Stimulated activated CD8-positive, alpha-beta memory T cell treated with anti-CD3 and anti-CD28 coated beads, Interleukin-12 subunit alpha, Interleukin-12 subunit beta, amount 100 ng/mL, for 24 hours (primary cell): ENCODE results near the gene ANKRD40CL.
"Not testable (repeated sequence)": the region's sequence is repeated elsewhere in the genome, so short reads cannot be mapped to it uniquely, and the experiment has no call there.

Experiments
- DNase-seq: peaks from one replicate; pipeline ENCODE4 v3.0.0-alpha.2; 2020; ENCODE audit errors: extremely low read depth

The ANKRD40CL gene

GRCh38 chr17:50767446-50767845, at the start of gene ANKRD40CL:
ANKRD40CL (minus strand) TSS chr17:50767518; CDS start chr17:50766913, 605 bp downstream.
- DNase-seq, result no peak

- no peak for DNase-seq
These were observed 49.0 kb upstream of the ANKRD40CL start for GRCh38 chr17:50816271-50816670.

GRCh38 chr17:50815400-50815799, 48.1 kb upstream of the ANKRD40CL start:
- no peak for DNase-seq

- DNase-seq, result no peak
These were observed 46.3 kb upstream of the ANKRD40CL start for GRCh38 chr17:50813583-50813982.

- DNase-seq, result no peak
These were observed 41.6 kb upstream of the ANKRD40CL start for GRCh38 chr17:50808888-50809287.

GRCh38 chr17:50808413-50808812, 41.1 kb upstream of the ANKRD40CL start:
- DNase-seq, result no peak

GRCh38 chr17:50807675-50808074, 40.4 kb upstream of the ANKRD40CL start:
- DNase-seq, result no peak

- no peak for DNase-seq
These were observed 39.7 kb upstream of the ANKRD40CL start for GRCh38 chr17:50807009-50807408.

- DNase-seq, result no peak
These were observed 38.9 kb upstream of the ANKRD40CL start for GRCh38 chr17:50806141-50806643.

GRCh38 chr17:50805486-50805885, 38.2 kb upstream of the ANKRD40CL start:
- no peak for DNase-seq

GRCh38 chr17:50804749-50805475, 37.6 kb upstream of the ANKRD40CL start:
- not testable (repeated sequence) for DNase-seq

GRCh38 chr17:50803676-50804075, 36.4 kb upstream of the ANKRD40CL start:
- DNase-seq, result no peak

- no peak for DNase-seq
These were observed 35.6 kb upstream of the ANKRD40CL start for GRCh38 chr17:50802609-50803571.

GRCh38 chr17:50800196-50800700, 32.9 kb upstream of the ANKRD40CL start:
- no peak for DNase-seq

GRCh38 chr17:50799582-50799981, 32.3 kb upstream of the ANKRD40CL start:
- DNase-seq, result no peak

- DNase-seq, result no peak
These were observed 31.3 kb upstream of the ANKRD40CL start for GRCh38 chr17:50798424-50799288.

- DNase-seq, result no peak
These were observed 30.0 kb upstream of the ANKRD40CL start for GRCh38 chr17:50797135-50797810.

GRCh38 chr17:50794361-50794760, 27.0 kb upstream of the ANKRD40CL start:
- no peak for DNase-seq

- DNase-seq, result no peak
These were observed 25.7 kb upstream of the ANKRD40CL start for GRCh38 chr17:50793007-50793406.

- no peak for DNase-seq
These were observed 24.8 kb upstream of the ANKRD40CL start for GRCh38 chr17:50792132-50792531.

- DNase-seq, result no peak
These were observed 23.3 kb upstream of the ANKRD40CL start for GRCh38 chr17:50790618-50791017.
